HEK293 (cell line): ENCODE results near the gene CSNK1G2.

Experiments used
- BCL11B ChIP-seq: fragments of 450-650 bp; formaldehyde crosslinking; IDR thresholded peaks from 2 replicates; pipeline ENCODE4 v1.5.1; 2016; ENCODE audit warnings: low read depth, missing biosample characterization, missing genetic modification characterization
- PBX3 ChIP-seq: sonication (generic); formaldehyde crosslinking; IDR thresholded peaks from 2 replicates; pipeline ENCODE4 v1.8.1; 2022; ENCODE audit warnings: mild to moderate bottlenecking, moderate library complexity, missing genetic modification reagents
- ZBTB26 ChIP-seq: fragments of 450-650 bp; formaldehyde crosslinking; optimal IDR thresholded peaks from 2 replicates; pipeline ENCODE3; 2016; ENCODE audit warnings: missing biosample characterization, mild to moderate bottlenecking, missing genetic modification characterization
- ZBTB8A ChIP-seq: fragments of 450-650 bp; formaldehyde crosslinking; IDR thresholded peaks from 2 replicates; pipeline ENCODE4 v1.5.1; 2016; ENCODE audit warnings: missing biosample characterization, missing genetic modification characterization
- ZNF777 ChIP-seq: fragments of 450-650 bp; formaldehyde crosslinking; IDR thresholded peaks from 2 replicates; pipeline ENCODE4 v1.5.1; 2017; ENCODE audit warnings: missing biosample characterization, missing genetic modification characterization, borderline replicate concordance

GRCh38 chr19:2011169-2011568 is 70.2 kb downstream of the CSNK1G2 start:
- TF ChIP-seq PBX3 (CRISPR knock-in tag): no peak
- no peak for TF ChIP-seq ZBTB26
- no peak for TF ChIP-seq BCL11B (tag by site-specific recombination)
- no peak for TF ChIP-seq ZNF777 (tag by site-specific recombination)
- no peak for TF ChIP-seq ZBTB8A
